ENCODE results near the gene BORCS5.

The BORCS5 gene

GRCh38 chr12:12387501-12387900 is 30.6 kb downstream of the BORCS5 start:
- H3K4me3 ChIP-seq (replicated peaks; ENCODE audit: insufficient read depth, low read length): no peak overlapping the region
- H3K27me3 ChIP-seq (ENCODE audit: insufficient read depth, poor library complexity, severe bottlenecking): no peaks in the 10 kb centered on the region
- no peak overlapping the region for H3K27ac ChIP-seq (replicated peaks)
- TF ChIP-seq SPI1 (IDR thresholded peaks at IDR 0.05; ENCODE audit: borderline replicate concordance, low read depth) (no peak), POLR2AphosphoS5 (IDR thresholded peaks at IDR 0.05; ENCODE audit: low read depth) (no peak), REST (IDR thresholded peaks at IDR 0.05; ENCODE audit: insufficient replicate concordance, low read depth) (no peak), CTCF (IDR thresholded peaks at IDR 0.05; ENCODE audit: insufficient read depth, low read length) (no peak), GABPA (IDR thresholded peaks at IDR 0.05; ENCODE audit: low read depth) (no peak)
- no peak for DNase-seq (ENCODE audit: low read depth in 1 of 2, low spot score in 1 of 2)

GRCh38 chr12:12392413-12392812 is 35.5 kb downstream of the BORCS5 start:
- no peak for DNase-seq (ENCODE audit: low read depth in 1 of 2, low spot score in 1 of 2)
- Histone ChIP-seq H3K27me3 (ENCODE audit: insufficient read depth, poor library complexity, severe bottlenecking) (no peaks in the 10 kb centered on the region), H3K27ac (replicated peaks) (no peak overlapping the region), H3K4me3 (replicated peaks; ENCODE audit: insufficient read depth, low read length) (no peak overlapping the region)
- TF ChIP-seq POLR2AphosphoS5 (IDR thresholded peaks at IDR 0.05; ENCODE audit: low read depth): no peak
- TF ChIP-seq SPI1 (IDR thresholded peaks at IDR 0.05; ENCODE audit: borderline replicate concordance, low read depth): no peak
- no peak for TF ChIP-seq GABPA (IDR thresholded peaks at IDR 0.05; ENCODE audit: low read depth)
- TF ChIP-seq REST (IDR thresholded peaks at IDR 0.05; ENCODE audit: insufficient replicate concordance, low read depth): no peak
- no peak for TF ChIP-seq CTCF (IDR thresholded peaks at IDR 0.05; ENCODE audit: insufficient read depth, low read length)

GRCh38 chr12:12393171-12393570 is 36.3 kb downstream of the BORCS5 start:
- no peak for TF ChIP-seq CTCF (IDR thresholded peaks at IDR 0.05; ENCODE audit: insufficient read depth, low read length)
- TF ChIP-seq GABPA (IDR thresholded peaks at IDR 0.05; ENCODE audit: low read depth): no peak
- TF ChIP-seq REST (IDR thresholded peaks at IDR 0.05; ENCODE audit: insufficient replicate concordance, low read depth): no peak
- TF ChIP-seq SPI1 (IDR thresholded peaks at IDR 0.05; ENCODE audit: borderline replicate concordance, low read depth): no peak
- TF ChIP-seq POLR2AphosphoS5 (IDR thresholded peaks at IDR 0.05; ENCODE audit: low read depth): no peak
- no peak overlapping the region for H3K27ac ChIP-seq (replicated peaks)
- DNase-seq (ENCODE audit: low read depth in 1 of 2, low spot score in 1 of 2): no peak

More at GRCh38 chr12:12393171-12393570, 36.3 kb downstream of the BORCS5 start:
- Histone ChIP-seq H3K4me3 (replicated peaks; ENCODE audit: insufficient read depth, low read length) (no peak overlapping the region), H3K27me3 (ENCODE audit: insufficient read depth, poor library complexity, severe bottlenecking) (no peaks in the 10 kb centered on the region)

All from HL-60 (cell line).